Mesenchymal stem cell (in vitro differentiated cells and primary cell): Measurements from ENCODE around the gene SMAP1.

Experiments used
- DNase-seq: peaks from one replicate; pipeline ENCODE4 v3.0.0-alpha.2; 2013
- H2AFZ ChIP-seq: one replicate; pipeline ENCODE4 v1.6.1; 2013; ENCODE audit warnings: low read depth, mild to moderate bottlenecking, control low read depth, inconsistent platforms, low read length, moderate library complexity
- H2AK5ac ChIP-seq: 2 replicates; pipeline ENCODE4 v1.6.1; 2013; ENCODE audit warnings: low read length, moderate library complexity, mild to moderate bottlenecking, inconsistent platforms; ENCODE audit not compliant: severe bottlenecking
- H2BK120ac ChIP-seq: one replicate; pipeline ENCODE4 v1.6.1; 2013; ENCODE audit warnings: low read depth, mild to moderate bottlenecking, inconsistent platforms, low read length, moderate library complexity
- H2BK12ac ChIP-seq, 2 experiments: one replicate each; pipeline ENCODE4 v1.6.1; 2013; ENCODE audit warnings: inconsistent platforms in 2 of 2, low read length in 2 of 2, mild to moderate bottlenecking in 2 of 2, moderate library complexity in 2 of 2, control low read depth in 1 of 2
- H2BK15ac ChIP-seq: one replicate; pipeline ENCODE4 v1.6.1; 2013; ENCODE audit warnings: mild to moderate bottlenecking, low read depth, inconsistent platforms; ENCODE audit not compliant: poor library complexity, severe bottlenecking
- H2BK5ac ChIP-seq: 2 replicates; pipeline ENCODE4 v1.6.1; 2013; ENCODE audit warnings: low read depth, mild to moderate bottlenecking, low read length, control low read depth, inconsistent platforms; ENCODE audit not compliant: poor library complexity, severe bottlenecking
- H3K14ac ChIP-seq, 2 experiments: one replicate each; pipeline ENCODE4 v1.6.1; 2013; ENCODE audit warnings: inconsistent platforms in 2 of 2, low read length in 2 of 2, control low read depth in 1 of 2, mild to moderate bottlenecking in 1 of 2, moderate library complexity in 1 of 2
- H3K18ac ChIP-seq, 2 experiments: one replicate each; pipeline ENCODE4 v1.6.1; 2013; ENCODE audit warnings: inconsistent platforms in 2 of 2, low read length in 2 of 2, control low read depth in 1 of 2, low read depth in 1 of 2, mild to moderate bottlenecking in 1 of 2
- H3K23ac ChIP-seq, 2 experiments: one replicate each; pipeline ENCODE4 v1.6.1; 2013; ENCODE audit warnings: inconsistent platforms in 2 of 2, low read length in 2 of 2, mild to moderate bottlenecking in 2 of 2, moderate library complexity in 2 of 2, control low read depth in 1 of 2
- H3K27ac ChIP-seq: 2 replicates; pipeline ENCODE4 v1.5.1; 2013; ENCODE audit warnings: mild to moderate bottlenecking, moderate library complexity, low read length, control low read depth, inconsistent platforms; ENCODE audit not compliant: poor library complexity, severe bottlenecking
- H3K27me3 ChIP-seq, 2 experiments: 2 replicates each; pipeline versions ENCODE4 v1.6.1 to v1.7.0; 2013; ENCODE audit warnings: low read length in 2 of 2, mild to moderate bottlenecking in 2 of 2, moderate library complexity in 2 of 2, control low read depth in 1 of 2, inconsistent platforms in 1 of 2; ENCODE audit not compliant: control insufficient read depth in 1 of 2, insufficient read depth in 1 of 2
- H3K36me3 ChIP-seq, 2 experiments: 2 replicates each; pipeline versions ENCODE4 v1.6.1 to v1.7.0; 2013; ENCODE audit warnings: low read length in 2 of 2, control low read depth in 1 of 2, inconsistent platforms in 1 of 2, low read depth in 1 of 2, mild to moderate bottlenecking in 1 of 2; ENCODE audit not compliant: insufficient read depth in 2 of 2, control insufficient read depth in 1 of 2
- H3K4ac ChIP-seq, 2 experiments: one replicate each; pipeline ENCODE4 v1.6.1; 2013; ENCODE audit warnings: inconsistent platforms in 2 of 2, low read length in 2 of 2, mild to moderate bottlenecking in 2 of 2, moderate library complexity in 2 of 2, control low read depth in 1 of 2, low read depth in 1 of 2
- H3K4me1 ChIP-seq: 2 replicates; pipeline ENCODE4 v1.6.1; 2013; ENCODE audit warnings: low read depth, low read length, control low read depth; ENCODE audit not compliant: control insufficient read depth, insufficient read depth
- H3K4me2 ChIP-seq: 2 replicates; pipeline ENCODE4 v1.6.1; 2013; ENCODE audit warnings: low read length, mild to moderate bottlenecking, inconsistent platforms; ENCODE audit not compliant: poor library complexity, severe bottlenecking
- H3K4me3 ChIP-seq, 2 experiments: 2 replicates each; pipeline versions ENCODE4 v1.5.1 to v1.7.0; 2013; ENCODE audit warnings: low read length in 2 of 2, mild to moderate bottlenecking in 2 of 2, control low read depth in 1 of 2, low read depth in 1 of 2; ENCODE audit not compliant: insufficient read depth in 1 of 2
- H3K79me1 ChIP-seq: replicated peaks from 2 replicates; pipeline ENCODE4 v1.6.1; 2013; ENCODE audit warnings: mild to moderate bottlenecking, control low read depth, low read length, inconsistent platforms; ENCODE audit not compliant: poor library complexity, severe bottlenecking
- H3K9ac ChIP-seq: 2 replicates; pipeline ENCODE4 v1.7.0; 2013; ENCODE audit warnings: mild to moderate bottlenecking, low read length, moderate library complexity
- H3K9me3 ChIP-seq: 2 replicates; pipeline ENCODE4 v1.7.0; 2013; ENCODE audit warnings: mild to moderate bottlenecking, low read length; ENCODE audit not compliant: control insufficient read depth
- H4K8ac ChIP-seq: one replicate; pipeline ENCODE4 v1.6.1; 2013; ENCODE audit warnings: inconsistent platforms, mild to moderate bottlenecking, low read length, moderate library complexity
- H4K91ac ChIP-seq: one replicate; pipeline ENCODE4 v1.6.1; 2013; ENCODE audit warnings: mild to moderate bottlenecking, low read length, inconsistent platforms
- WGBS: methylation state at CpG from one replicate; pipeline ENCODE4 v1.1.7; 2013; ENCODE audit warnings: mixed read lengths; 5-methylcytosine and 5-hydroxymethylcytosine counted together

SMAP1 gene

GRCh38 chr6:70863343-70863742 lies 195.7 kb downstream of the SMAP1 start:
- no peaks in the 10 kb centered on the region for H3K27me3 ChIP-seq
- no peak overlapping the region for H3K9ac ChIP-seq
- no peaks in the 10 kb centered on the region for H3K4me1 ChIP-seq
- no peak overlapping the region for H2AK5ac ChIP-seq
- H3K79me1 ChIP-seq, result no peaks in the 10 kb centered on the region
- H3K36me3 ChIP-seq, result peaks cover 0 to 26% of the 10 kb centered on the region in 2 experiments
- H3K23ac ChIP-seq, result no peak overlapping the region
- no peak overlapping the region for H2BK5ac ChIP-seq
- H3K14ac ChIP-seq, result no peak overlapping the region
- no peak overlapping the region for H2BK12ac ChIP-seq
- H3K4me3 ChIP-seq, result no peak overlapping the region
- H4K91ac ChIP-seq, result no peak overlapping the region
- H3K4ac ChIP-seq, result no peak overlapping the region
- no peak overlapping the region for H3K4me2 ChIP-seq
- WGBS, result 100% methylated on average over 1 of the region's 3 CpGs
- H3K27ac ChIP-seq, result no peak overlapping the region
- no peak overlapping the region for H2BK120ac ChIP-seq
- no peak overlapping the region for H2AFZ ChIP-seq
- H3K9me3 ChIP-seq, result no peaks in the 10 kb centered on the region
- DNase-seq, result no peak
- H4K8ac ChIP-seq, result no peak overlapping the region
- H2BK15ac ChIP-seq, result no peak overlapping the region
- no peak overlapping the region for H3K18ac ChIP-seq

- Histone ChIP-seq H2BK5ac (no peak overlapping the region), H3K4me3 (no peak overlapping the region), H3K4ac (no peak overlapping the region), H3K36me3 (peaks cover 0 to 17% of the 10 kb centered on the region in 2 experiments), H2AK5ac (no peak overlapping the region), H4K91ac (no peak overlapping the region), H3K79me1 (no peaks in the 10 kb centered on the region), H3K27me3 (no peaks in the 10 kb centered on the region), H3K4me2 (no peak overlapping the region), H3K14ac (no peak overlapping the region), H3K18ac (no peak overlapping the region), H4K8ac (no peak overlapping the region), H2BK120ac (no peak overlapping the region), H3K23ac (no peak overlapping the region), H3K27ac (no peak overlapping the region), H2BK15ac (no peak overlapping the region), H2AFZ (no peak overlapping the region), H2BK12ac (no peak overlapping the region), H3K9me3 (no peaks in the 10 kb centered on the region), H3K9ac (no peak overlapping the region), H3K4me1 (no peaks in the 10 kb centered on the region)
- 96% methylated on average over 2 of the region's 3 CpGs for WGBS
- DNase-seq, result no peak
Measured at GRCh38 chr6:70864401-70864800, 196.7 kb downstream of the SMAP1 start.

GRCh38 chr6:70872469-70872868 lies 204.8 kb downstream of the SMAP1 start:
- no peak overlapping the region for H4K8ac ChIP-seq
- no peak overlapping the region for H3K23ac ChIP-seq
- no peak overlapping the region for H3K4me2 ChIP-seq
- H2BK5ac ChIP-seq, result peak overlapping the region; percentile 31
- no peaks in the 10 kb centered on the region for H3K4me1 ChIP-seq
- no peak overlapping the region for H2AK5ac ChIP-seq
- no peak overlapping the region for H4K91ac ChIP-seq
- no peak for DNase-seq
- WGBS, result no CpG with 5 or more reads among the region's 2 CpGs
- H2BK15ac ChIP-seq, result no peak overlapping the region
- H3K18ac ChIP-seq, result no peak overlapping the region
- no peak overlapping the region for H3K9ac ChIP-seq
- H3K4me3 ChIP-seq, result no peak overlapping the region
- no peaks in the 10 kb centered on the region for H3K79me1 ChIP-seq
- no peak overlapping the region for H3K14ac ChIP-seq
- H3K27me3 ChIP-seq, result peaks cover 0 to 10% of the 10 kb centered on the region in 2 experiments
- no peak overlapping the region for H2AFZ ChIP-seq
- H3K9me3 ChIP-seq, result peaks cover 27% of the 10 kb centered on the region
- H3K27ac ChIP-seq, result no peak overlapping the region
- H3K4ac ChIP-seq, result no peak overlapping the region
- no peak overlapping the region for H2BK12ac ChIP-seq
- no peaks in the 10 kb centered on the region for H3K36me3 ChIP-seq
- H2BK120ac ChIP-seq, result no peak overlapping the region

GRCh38 chr6:70874181-70874913 lies 206.7 kb downstream of the SMAP1 start:
- peaks cover 0 to 11% of the 10 kb centered on the region in 2 experiments for H3K27me3 ChIP-seq
- no peak overlapping the region for H2BK12ac ChIP-seq
- no peak overlapping the region for H3K18ac ChIP-seq
- no peak overlapping the region for H3K4ac ChIP-seq
- H4K8ac ChIP-seq, result no peak overlapping the region
- no peak overlapping the region for H3K23ac ChIP-seq
- H3K36me3 ChIP-seq, result no peaks in the 10 kb centered on the region
- H3K4me2 ChIP-seq, result no peak overlapping the region
- H2BK120ac ChIP-seq, result no peak overlapping the region
- no peak for DNase-seq
- no peak overlapping the region for H4K91ac ChIP-seq
- H2BK15ac ChIP-seq, result no peak overlapping the region
- H3K4me3 ChIP-seq, result no peak overlapping the region
- H3K14ac ChIP-seq, result no peak overlapping the region
- no peak overlapping the region for H2AFZ ChIP-seq
- no peaks in the 10 kb centered on the region for H3K4me1 ChIP-seq
- no peak overlapping the region for H2AK5ac ChIP-seq
- H3K27ac ChIP-seq, result no peak overlapping the region
- no peak overlapping the region for H3K9ac ChIP-seq
- no peak overlapping the region for H2BK5ac ChIP-seq
- H3K79me1 ChIP-seq, result no peaks in the 10 kb centered on the region
- WGBS, result 66% methylated on average over 3 of the region's 3 CpGs
- peaks cover 32% of the 10 kb centered on the region for H3K9me3 ChIP-seq
